Measurements from ENCODE around the gene BTG1.

DNA sequence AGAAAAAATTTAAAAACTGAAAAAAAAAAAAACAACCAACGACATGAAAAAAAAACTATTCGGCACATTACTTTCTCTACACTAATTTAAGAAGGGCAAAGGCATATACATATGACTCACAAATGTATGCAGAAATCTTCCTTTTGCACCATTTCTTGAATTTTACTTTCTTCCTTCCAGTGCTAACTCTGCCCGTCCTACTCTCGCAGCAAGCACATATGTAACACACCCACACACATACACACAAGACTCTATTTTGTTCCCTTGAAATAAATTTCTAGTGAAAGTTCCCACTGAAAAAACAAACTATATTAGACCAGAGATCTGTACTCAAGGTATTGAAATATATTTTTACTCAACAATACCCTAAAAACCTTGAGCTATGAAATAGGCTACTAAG lies 14.6 kb downstream of the BTG1 start:
- TF ChIP-seq, protein P1, sequence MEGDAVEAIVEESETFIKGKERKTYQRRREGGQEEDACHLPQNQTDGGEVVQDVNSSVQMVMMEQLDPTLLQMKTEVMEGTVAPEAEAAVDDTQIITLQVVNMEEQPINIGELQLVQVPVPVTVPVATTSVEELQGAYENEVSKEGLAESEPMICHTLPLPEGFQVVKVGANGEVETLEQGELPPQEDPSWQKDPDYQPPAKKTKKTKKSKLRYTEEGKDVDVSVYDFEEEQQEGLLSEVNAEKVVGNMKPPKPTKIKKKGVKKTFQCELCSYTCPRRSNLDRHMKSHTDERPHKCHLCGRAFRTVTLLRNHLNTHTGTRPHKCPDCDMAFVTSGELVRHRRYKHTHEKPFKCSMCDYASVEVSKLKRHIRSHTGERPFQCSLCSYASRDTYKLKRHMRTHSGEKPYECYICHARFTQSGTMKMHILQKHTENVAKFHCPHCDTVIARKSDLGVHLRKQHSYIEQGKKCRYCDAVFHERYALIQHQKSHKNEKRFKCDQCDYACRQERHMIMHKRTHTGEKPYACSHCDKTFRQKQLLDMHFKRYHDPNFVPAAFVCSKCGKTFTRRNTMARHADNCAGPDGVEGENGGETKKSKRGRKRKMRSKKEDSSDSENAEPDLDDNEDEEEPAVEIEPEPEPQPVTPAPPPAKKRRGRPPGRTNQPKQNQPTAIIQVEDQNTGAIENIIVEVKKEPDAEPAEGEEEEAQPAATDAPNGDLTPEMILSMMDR (conservative IDR thresholded peaks at IDR 0.05 in 1 of 2, IDR thresholded peaks at IDR 0.05 in 1 of 2; ENCODE audit: extremely low read depth in 1 of 2, insufficient read depth in 1 of 2, low read depth in 1 of 2, low read length in 2 of 2), result no peak
- TF ChIP-seq EZH2 (IDR thresholded peaks at IDR 0.05; ENCODE audit: borderline replicate concordance, low read length), result no peak
